GM23338 (cell line): ENCODE measurements around the gene POU5F1. TPM values are rescaled to one million over a fixed set of nuclear protein-coding genes. Genes with fewer than 3 reads are reported as not detected.

Experiments used
- ATAC-seq: fragments of 200-7000 bp; cut with Tn5 transposase; 3 replicates; pipeline ENCODE4 v1.9.1; 2020
- DNase-seq: peaks from one replicate; pipeline ENCODE4 v3.0.0-alpha.2; 2015; ENCODE audit warnings: low spot score
- H2AFZ ChIP-seq: fragments of 200-600 bp; sonication (generic); 2 replicates; pipeline ENCODE4 v1.8.0; 2016; ENCODE audit warnings: antibody characterized with exemption, mild to moderate bottlenecking, moderate library complexity
- H3F3A ChIP-seq: fragments of 200-600 bp; sonication (generic); replicated peaks from 2 replicates; pipeline ENCODE4 v1.8.0; 2017; ENCODE audit warnings: antibody characterized with exemption, mixed run types, low read depth
- H3K27ac ChIP-seq: fragments of 200-600 bp; sonication (generic); 2 replicates; pipeline ENCODE4 v1.6.1; 2016; ENCODE audit warnings: low read depth
- H3K27me3 ChIP-seq: fragments of 200-600 bp; sonication (generic); 2 replicates; pipeline ENCODE4 v1.8.0; 2016; ENCODE audit warnings: mild to moderate bottlenecking, mixed run types, moderate library complexity; ENCODE audit not compliant: insufficient read depth
- H3K36me3 ChIP-seq: fragments of 200-600 bp; sonication (generic); 2 replicates; pipeline ENCODE4 v1.8.0; 2016; ENCODE audit warnings: mild to moderate bottlenecking; ENCODE audit not compliant: insufficient read depth
- H3K4me1 ChIP-seq: fragments of 200-600 bp; sonication (generic); 2 replicates; pipeline ENCODE4 v1.8.0; 2016; ENCODE audit warnings: mild to moderate bottlenecking, moderate library complexity; ENCODE audit not compliant: insufficient read depth
- H3K4me2 ChIP-seq: fragments of 200-600 bp; sonication (generic); 2 replicates; pipeline ENCODE4 v1.7.1; 2017; ENCODE audit warnings: mixed run types
- H3K4me3 ChIP-seq: fragments of 200-600 bp; sonication (generic); 2 replicates; pipeline ENCODE4 v1.6.1; 2016; ENCODE audit warnings: mixed run types
- H3K79me2 ChIP-seq: fragments of 200-600 bp; sonication (generic); replicated peaks from 2 replicates; pipeline ENCODE4 v1.8.0; 2017; ENCODE audit warnings: mild to moderate bottlenecking; ENCODE audit not compliant: insufficient read depth
- H3K9me2 ChIP-seq: fragments of 200-600 bp; sonication (generic); 2 replicates; pipeline ENCODE4 v1.8.0; 2017; ENCODE audit not compliant: insufficient read depth
- H4K20me1 ChIP-seq: fragments of 200-600 bp; sonication (generic); replicated peaks from 2 replicates; pipeline ENCODE4 v1.8.0; 2017; ENCODE audit warnings: mild to moderate bottlenecking; ENCODE audit not compliant: insufficient read depth
- H3K27ac Mint-ChIP-seq: 2 replicates; pipeline ENCODE4 v1.8.0; 2020; ENCODE audit warnings: inconsistent platforms, mild to moderate bottlenecking, moderate library complexity, mixed read lengths
- H3K27me3 Mint-ChIP-seq: 3 replicates; pipeline ENCODE4 v1.8.0; 2022; ENCODE audit warnings: low read depth, mild to moderate bottlenecking, moderate library complexity, mixed read lengths, inconsistent platforms; ENCODE audit not compliant: insufficient read depth, poor library complexity
- H3K36me3 Mint-ChIP-seq: 3 replicates; pipeline ENCODE4 v1.8.0; 2021; ENCODE audit warnings: low read depth, mild to moderate bottlenecking, inconsistent platforms, moderate library complexity, mixed read lengths
- H3K4me1 Mint-ChIP-seq: 3 replicates; pipeline ENCODE4 v1.8.0; 2020; ENCODE audit warnings: mild to moderate bottlenecking, inconsistent platforms, mixed read lengths
- H3K4me3 Mint-ChIP-seq: 3 replicates; pipeline ENCODE4 v1.8.0; 2021; ENCODE audit warnings: moderate library complexity, mild to moderate bottlenecking, inconsistent platforms, mixed read lengths
- H3K9me3 Mint-ChIP-seq: 3 replicates; pipeline ENCODE4 v1.8.0; 2020; ENCODE audit warnings: moderate library complexity, mild to moderate bottlenecking, inconsistent platforms, mixed read lengths
- CREB1 ChIP-seq: fragments of 250-450 bp; sonication (Bioruptor Pico); IDR thresholded peaks from 2 replicates; pipeline ENCODE4 v1.5.0; 2020; ENCODE audit warnings: low read depth, mild to moderate bottlenecking, moderate library complexity
- CTCF ChIP-seq, 2 experiments: fragments of 200-600 bp in 1 of 2; sonication (generic) in 1 of 2; conservative IDR thresholded peaks; 2 replicates each; pipeline versions ENCODE4 v1.5.1 to v1.6.1; 2016 to 2017; ENCODE audit warnings: antibody characterized with exemption in 2 of 2, low read depth in 2 of 2, mild to moderate bottlenecking in 2 of 2, moderate library complexity in 1 of 2
- ETS1 ChIP-seq: IDR thresholded peaks from 2 replicates; pipeline ENCODE4 v1.6.1; 2016; ENCODE audit warnings: antibody characterized with exemption
- EZH2 ChIP-seq: fragments of 200-600 bp; sonication (generic); IDR thresholded peaks from one replicate; pipeline ENCODE4 v1.8.0; 2017; ENCODE audit warnings: antibody characterized with exemption, mild to moderate bottlenecking, low read depth; ENCODE audit not compliant: unreplicated experiment
- EZH2phosphoT487 ChIP-seq: fragments of 200-600 bp; sonication (generic); IDR thresholded peaks from one replicate; pipeline ENCODE4 v1.8.1; 2018; ENCODE audit warnings: antibody characterized with exemption; ENCODE audit not compliant: unreplicated experiment
- JUNB ChIP-seq: IDR thresholded peaks from one replicate; pipeline ENCODE4 v1.6.1; 2016; ENCODE audit warnings: antibody characterized with exemption; ENCODE audit not compliant: unreplicated experiment
- NANOG ChIP-seq: IDR thresholded peaks from 2 replicates; pipeline ENCODE4 v1.6.1; 2016; ENCODE audit warnings: antibody characterized with exemption, borderline replicate concordance
- POLR2AphosphoS5 ChIP-seq: IDR thresholded peaks from 2 replicates; pipeline ENCODE4 v1.6.1; 2016; ENCODE audit warnings: antibody characterized with exemption, low read depth
- REST ChIP-seq: IDR thresholded peaks from one replicate; pipeline ENCODE4 v1.6.1; 2018; ENCODE audit warnings: antibody characterized with exemption; ENCODE audit not compliant: unreplicated experiment
- STAT1 ChIP-seq: IDR thresholded peaks from one replicate; pipeline ENCODE4 v1.6.1; 2016; ENCODE audit warnings: antibody characterized with exemption; ENCODE audit not compliant: unreplicated experiment
- ZNF114 ChIP-seq: fragments of 250-450 bp; sonication (Bioruptor Pico); IDR thresholded peaks from 2 replicates; pipeline ENCODE4 v1.5.0; 2020; ENCODE audit warnings: mild to moderate bottlenecking, moderate library complexity
- ZNF331 ChIP-seq: fragments of 250-450 bp; sonication (Bioruptor Pico); IDR thresholded peaks from 2 replicates; pipeline ENCODE4 v1.5.0; 2020; ENCODE audit warnings: low read depth, mild to moderate bottlenecking, moderate library complexity
- ZNF462 ChIP-seq: fragments of 250-450 bp; sonication (Bioruptor Pico); IDR thresholded peaks from 2 replicates; pipeline ENCODE4 v1.5.0; 2020; ENCODE audit warnings: mild to moderate bottlenecking, moderate library complexity
- polyA plus RNA-seq: library from polyadenylated mRNA; unstranded; fragments of >200 nt; fragmentation: Nextera tagmentation; extraction: Ambion mirVana; gene quantifications from 2 replicates; pipeline ENCODE4 v1.2.1, GENCODE V29; 2016
- total RNA-seq: library from RNA; depleted of rRNA; stranded (reverse); fragments of >200 nt; shearing (Covaris generic); gene quantifications from 2 replicates; pipeline ENCODE4 v1.2.3, GENCODE V29; 2014

Gene POU5F1
- total and polyA plus RNA-seq, 2 experiments from 2014 or later = 1,839 to 3,419 TPM

GRCh38 chr6:31116661-31117385, 53.7 kb downstream of the POU5F1 start:
- H3K4me3 ChIP-seq = no peak overlapping the region
- H3K4me1 ChIP-seq = peaks cover 6% of the 10 kb centered on the region; the same call in 1 of the 2 replicates
- no peaks in the 10 kb centered on the region for H4K20me1 ChIP-seq
- H2AFZ ChIP-seq = no peak overlapping the region
- H3F3A ChIP-seq = no peaks in the 10 kb centered on the region
- Mint-ChIP-seq H3K27ac (no peak overlapping the region), H3K36me3 (no peaks in the 10 kb centered on the region; the same call in 2 of the 3 replicates), H3K27me3 (peaks cover 11% of the 10 kb centered on the region), H3K4me1 (peaks cover 21% of the 10 kb centered on the region), H3K9me3 (no peaks in the 10 kb centered on the region; the same call in 2 of the 3 replicates), H3K4me3 (no peak overlapping the region)
- H3K27ac ChIP-seq = no peak overlapping the region
- peaks cover 7% of the 10 kb centered on the region; the same call in 1 of the 2 replicates for H3K9me2 ChIP-seq
- no peaks in the 10 kb centered on the region for H3K79me2 ChIP-seq
- no peak overlapping the region for H3K4me2 ChIP-seq
- no peak for DNase-seq
- no peak for ATAC-seq
- no peaks in the 10 kb centered on the region for H3K36me3 ChIP-seq
- TF ChIP-seq CTCF (conservative IDR thresholded peaks at IDR 0.05; ENCODE audit: low read depth in 2 of 2) = no peak
- TF ChIP-seq ETS1 = no peak
- no peak for TF ChIP-seq JUNB
- no peak for TF ChIP-seq POLR2AphosphoS5
- TF ChIP-seq STAT1 = no peak
- no peak for TF ChIP-seq EZH2phosphoT487
- no peak for TF ChIP-seq CREB1 (CRISPR knock-in tag)
- no peak for TF ChIP-seq ZNF331
- no peak for TF ChIP-seq REST
- no peak for TF ChIP-seq NANOG
- no peak for TF ChIP-seq ZNF462 (CRISPR knock-in tag)
- no peak for TF ChIP-seq ZNF114
- no peak for TF ChIP-seq EZH2
- H3K27me3 ChIP-seq = no peaks in the 10 kb centered on the region
